Progenitor cell of endocrine pancreas (in vitro differentiated cells): ENCODE results near the gene CD247. TPM values are rescaled to one million over a fixed set of nuclear protein-coding genes. Genes with fewer than 3 reads are reported as not detected.
A peak's percentile ranks its signal among the peaks of the same experiment; 100 is the strongest.

Experiments
- DNase-seq: peaks from one replicate; pipeline ENCODE4 v3.0.0; 2021; ENCODE audit warnings: low spot score; ENCODE audit not compliant: unreplicated experiment
- H3K27ac Mint-ChIP-seq: 2 replicates; pipeline ENCODE4 v1.8.0; 2021; ENCODE audit warnings: mild to moderate bottlenecking, moderate library complexity, mixed read lengths
- H3K27me3 Mint-ChIP-seq: 2 replicates; pipeline ENCODE4 v1.8.0; 2021; ENCODE audit warnings: mixed read lengths
- H3K36me3 Mint-ChIP-seq: 2 replicates; pipeline ENCODE4 v1.8.0; 2022; ENCODE audit warnings: mixed read lengths; ENCODE audit not compliant: insufficient read depth
- H3K4me1 Mint-ChIP-seq: 2 replicates; pipeline ENCODE4 v1.8.0; 2021; ENCODE audit warnings: low read depth, mixed read lengths
- H3K4me3 Mint-ChIP-seq: 2 replicates; pipeline ENCODE4 v1.8.0; 2021; ENCODE audit warnings: low read depth, mild to moderate bottlenecking, moderate library complexity, mixed read lengths
- H3K9me3 Mint-ChIP-seq: 2 replicates; pipeline ENCODE4 v1.8.0; 2021; ENCODE audit warnings: low read depth, mixed read lengths
- total RNA-seq: library from RNA; stranded (reverse); gene quantifications from 2 replicates; pipeline ENCODE4 v1.2.1, GENCODE V29; 2021
- TF ChIP-seq, protein P1 (sequence below): fragments of 200-600 bp; sonication (generic); IDR thresholded peaks from one replicate; pipeline ENCODE4 v1.5.0; 2021; ENCODE audit warnings: antibody characterized with exemption, mild to moderate bottlenecking; ENCODE audit not compliant: unreplicated experiment

The CD247 gene
- total RNA-seq, 1 donor from 2014 or later = not detected

DNA sequence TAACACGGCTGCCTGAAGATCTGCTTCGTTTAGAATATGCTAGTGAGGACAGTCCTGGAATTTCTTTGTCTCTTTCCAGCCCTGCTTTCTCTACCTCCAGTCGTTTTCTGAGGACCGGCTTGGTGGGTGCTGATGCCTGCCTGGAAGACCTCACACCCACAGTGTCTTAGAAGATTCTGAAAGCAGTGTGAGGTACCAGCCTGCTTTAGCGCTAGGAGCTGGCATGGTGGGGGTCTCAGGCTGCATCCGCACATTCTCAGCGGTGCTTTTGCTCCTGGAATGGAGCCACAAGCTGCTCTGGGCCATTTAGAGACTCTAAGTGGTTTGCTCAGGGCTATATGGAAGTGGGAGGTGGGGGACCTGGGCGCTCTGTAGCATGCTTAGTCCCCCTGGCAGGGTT is 61.4 kb downstream of the CD247 start:
- Mint-ChIP-seq H3K27me3 (peaks cover 35% of the 10 kb centered on the region), H3K4me1 (peaks cover 6% of the 10 kb centered on the region), H3K27ac (no peak overlapping the region), H3K4me3 (no peak overlapping the region), H3K36me3 (no peaks in the 10 kb centered on the region), H3K9me3 (no peaks in the 10 kb centered on the region)
- DNase-seq = no peak
- TF ChIP-seq, protein P1, sequence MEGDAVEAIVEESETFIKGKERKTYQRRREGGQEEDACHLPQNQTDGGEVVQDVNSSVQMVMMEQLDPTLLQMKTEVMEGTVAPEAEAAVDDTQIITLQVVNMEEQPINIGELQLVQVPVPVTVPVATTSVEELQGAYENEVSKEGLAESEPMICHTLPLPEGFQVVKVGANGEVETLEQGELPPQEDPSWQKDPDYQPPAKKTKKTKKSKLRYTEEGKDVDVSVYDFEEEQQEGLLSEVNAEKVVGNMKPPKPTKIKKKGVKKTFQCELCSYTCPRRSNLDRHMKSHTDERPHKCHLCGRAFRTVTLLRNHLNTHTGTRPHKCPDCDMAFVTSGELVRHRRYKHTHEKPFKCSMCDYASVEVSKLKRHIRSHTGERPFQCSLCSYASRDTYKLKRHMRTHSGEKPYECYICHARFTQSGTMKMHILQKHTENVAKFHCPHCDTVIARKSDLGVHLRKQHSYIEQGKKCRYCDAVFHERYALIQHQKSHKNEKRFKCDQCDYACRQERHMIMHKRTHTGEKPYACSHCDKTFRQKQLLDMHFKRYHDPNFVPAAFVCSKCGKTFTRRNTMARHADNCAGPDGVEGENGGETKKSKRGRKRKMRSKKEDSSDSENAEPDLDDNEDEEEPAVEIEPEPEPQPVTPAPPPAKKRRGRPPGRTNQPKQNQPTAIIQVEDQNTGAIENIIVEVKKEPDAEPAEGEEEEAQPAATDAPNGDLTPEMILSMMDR = no peak

DNA sequence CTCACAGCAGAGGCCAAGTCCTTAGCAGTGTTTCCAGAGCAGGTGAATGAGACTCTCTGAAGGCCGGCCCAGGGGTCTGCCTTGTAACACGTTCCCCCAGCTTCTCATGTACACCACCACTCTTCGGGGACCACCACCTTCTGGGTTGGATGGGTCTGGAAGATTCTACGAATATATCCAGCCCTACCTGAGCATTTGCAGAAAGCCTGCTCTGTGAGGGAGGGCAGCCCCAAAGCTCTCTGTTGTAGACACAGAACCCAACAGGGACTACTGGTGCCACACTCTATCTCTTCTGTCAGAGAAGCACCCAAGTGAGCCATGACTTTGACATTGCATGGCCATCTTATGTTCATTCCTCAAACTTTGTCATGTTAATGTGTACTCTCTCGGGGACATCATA is 61.8 kb downstream of the CD247 start:
- Mint-ChIP-seq H3K27ac (no peak overlapping the region), H3K9me3 (no peaks in the 10 kb centered on the region), H3K27me3 (peaks cover 36% of the 10 kb centered on the region), H3K36me3 (no peaks in the 10 kb centered on the region), H3K4me3 (peak overlapping the region; percentile 67), H3K4me1 (peaks cover 6% of the 10 kb centered on the region)
- TF ChIP-seq, protein P1 = no peak
- DNase-seq = no peak

DNA sequence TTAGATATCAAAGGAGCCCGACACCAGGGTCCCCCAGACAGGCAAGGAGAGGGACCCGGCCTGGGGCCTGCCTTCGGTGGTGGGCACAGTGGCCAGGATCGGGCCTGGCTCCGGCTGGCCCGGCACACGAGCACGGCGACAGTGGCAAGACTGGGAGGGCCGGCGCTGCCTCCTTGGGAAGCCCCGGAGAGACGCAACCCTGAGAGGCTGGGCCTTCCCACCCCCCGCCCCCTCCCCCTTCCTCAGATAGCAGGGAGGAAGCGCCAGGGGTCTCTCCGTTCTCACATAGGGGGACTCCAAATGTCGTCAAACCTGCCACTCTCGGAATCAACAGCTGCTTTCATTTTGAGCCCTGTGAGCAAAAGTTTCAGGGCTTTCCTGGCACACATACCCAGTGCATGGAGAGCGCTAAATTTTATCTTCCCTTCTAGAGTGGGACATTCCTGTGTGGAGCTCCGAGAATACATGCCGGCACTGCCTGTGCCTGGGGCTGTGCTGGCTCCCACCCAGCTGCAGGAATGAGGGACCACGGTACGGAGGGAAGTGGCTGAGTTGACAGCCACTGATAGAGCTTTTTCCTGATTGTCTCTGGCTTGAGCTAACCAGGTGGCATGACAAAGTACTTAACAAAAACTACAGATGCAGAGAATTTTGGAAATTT is 62.4 kb downstream of the CD247 start:
- H3K4me1 Mint-ChIP-seq = peaks cover 6% of the 10 kb centered on the region
- no peaks in the 10 kb centered on the region for H3K9me3 Mint-ChIP-seq
- H3K4me3 Mint-ChIP-seq = peak overlapping the region; percentile 68
- DNase-seq = no peak
- peaks cover 39% of the 10 kb centered on the region for H3K27me3 Mint-ChIP-seq
- no peak overlapping the region for H3K27ac Mint-ChIP-seq
- H3K36me3 Mint-ChIP-seq = no peaks in the 10 kb centered on the region
- TF ChIP-seq, protein P1 = no peak

DNA sequence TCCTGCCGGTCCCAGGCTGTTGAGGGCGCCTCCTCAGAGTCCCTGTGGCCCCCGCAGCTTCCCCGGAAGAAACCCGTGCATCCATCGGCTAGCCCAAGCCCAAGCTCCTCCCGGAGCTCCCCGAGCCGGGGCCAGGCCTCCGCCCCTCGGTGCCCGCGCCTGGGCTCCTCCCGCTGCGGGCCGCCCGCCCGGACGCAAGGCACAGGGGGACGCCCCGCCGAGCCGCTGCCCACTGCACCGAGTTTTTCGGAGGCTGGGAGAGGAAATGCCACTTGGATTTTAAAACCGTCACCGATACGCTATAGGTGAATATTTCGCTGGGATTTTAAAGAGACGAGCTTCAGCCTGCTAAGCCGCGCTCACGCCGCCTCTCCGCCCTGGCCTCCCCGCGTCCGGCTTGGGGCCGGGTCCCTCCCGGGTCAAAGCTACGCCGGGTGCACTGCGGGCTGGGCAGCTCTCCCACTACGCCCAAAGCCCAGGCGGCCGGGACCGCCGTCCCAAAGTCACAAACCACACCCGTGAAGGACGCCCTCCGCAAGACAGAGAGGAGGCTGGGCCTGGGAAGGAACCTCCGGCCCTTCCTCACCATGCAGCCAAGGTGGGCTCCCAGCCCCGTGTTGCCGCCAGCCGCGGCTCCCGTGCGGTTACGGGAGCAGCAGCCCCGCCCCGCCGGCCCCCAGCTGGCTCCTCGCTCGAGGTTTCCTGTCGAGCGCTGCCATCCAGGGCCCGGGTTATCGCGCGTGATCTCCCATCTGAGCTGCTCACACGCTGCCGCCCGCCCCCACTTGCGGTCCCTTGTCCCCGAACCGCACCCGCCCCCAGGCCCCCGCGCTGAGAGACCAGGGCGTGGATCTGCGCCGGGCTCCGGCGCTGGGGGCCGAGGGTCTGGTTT is 63.2 kb downstream of the CD247 start:
- TF ChIP-seq, protein P1 = no peak
- Mint-ChIP-seq H3K27me3 (peaks cover 40% of the 10 kb centered on the region), H3K27ac (no peak overlapping the region), H3K36me3 (no peaks in the 10 kb centered on the region), H3K4me3 (peak overlapping the region; percentile 68), H3K4me1 (peaks cover 6% of the 10 kb centered on the region), H3K9me3 (no peaks in the 10 kb centered on the region)
- peak; percentile 45 for DNase-seq

DNA sequence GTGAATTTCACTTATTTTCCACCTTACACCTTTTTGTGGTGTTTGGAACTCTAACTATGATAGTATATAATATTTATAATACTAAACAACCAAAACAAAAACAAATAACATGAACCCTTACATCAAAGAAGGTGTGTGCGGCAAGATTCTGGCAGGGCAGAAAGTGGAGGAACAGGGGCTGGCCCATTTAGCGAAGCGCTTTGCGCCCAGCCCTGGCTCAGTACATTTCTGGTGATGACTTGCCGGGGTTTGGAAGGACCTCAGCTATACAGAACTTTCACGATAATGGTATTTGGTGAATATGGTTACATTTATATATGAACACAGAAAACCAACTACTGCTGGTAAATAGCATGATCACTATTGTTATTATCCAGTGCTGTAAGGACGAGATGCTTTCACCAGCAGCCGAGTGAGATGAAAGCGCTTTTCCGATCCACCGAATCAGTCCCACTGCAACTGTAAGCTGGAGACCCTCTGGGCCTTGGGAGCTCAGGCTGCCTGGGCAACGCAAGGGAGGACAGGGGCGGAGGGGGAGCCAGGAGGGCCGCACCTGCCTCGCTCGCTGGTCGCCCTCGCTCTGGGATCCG is 63.9 kb downstream of the CD247 start:
- TF ChIP-seq, protein P1 = no peak
- DNase-seq = no peak
- Mint-ChIP-seq H3K27ac (peak overlapping the region; percentile 64), H3K4me3 (peak overlapping the region; percentile 68), H3K36me3 (no peaks in the 10 kb centered on the region), H3K4me1 (peaks cover 6% of the 10 kb centered on the region), H3K27me3 (peaks cover 40% of the 10 kb centered on the region), H3K9me3 (no peaks in the 10 kb centered on the region)
